ENCODE data around the gene HMX1. TPM values are rescaled to one million over a fixed set of nuclear protein-coding genes. Genes with fewer than 3 reads are reported as not detected.

The HMX1 gene
- total and polyA plus RNA-seq, 10 of the 15 experiments (the other 5 are each of a cell fraction or from before 2014, with no cell fraction given), result not detected

DNA sequence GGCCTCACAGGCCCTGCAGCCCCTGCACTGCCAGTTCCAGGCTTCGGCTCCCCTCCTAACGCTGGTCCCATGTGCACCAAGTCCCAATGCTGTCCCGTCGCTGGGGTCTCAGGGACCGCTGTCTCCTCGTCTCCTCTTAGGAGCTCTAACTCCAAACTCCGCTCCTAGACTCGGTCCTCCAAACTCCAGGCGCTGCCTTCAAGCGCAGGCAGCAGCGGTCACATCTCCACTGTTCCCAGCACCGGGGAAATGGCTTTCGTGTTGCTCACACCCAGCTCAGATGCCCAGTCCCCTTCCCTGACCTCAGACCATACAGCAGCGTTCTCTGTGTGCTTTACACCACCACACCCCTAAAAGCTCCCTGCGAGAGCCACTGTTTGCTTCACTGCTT is 19.6 kb upstream of the HMX1 start:
- Histone ChIP-seq H3K9ac (ENCODE audit: control insufficient read depth, insufficient read depth, low read length) (no peak overlapping the region), H3K36me3 (ENCODE audit: control insufficient read depth in 2 of 2, insufficient read depth in 2 of 2, low read length in 1 of 2) (no peaks in the 10 kb centered on the region), H3K9me3 (replicated peaks; ENCODE audit: control insufficient read depth, insufficient read depth, low read length) (no peaks in the 10 kb centered on the region; the same call in 2 of the 3 replicates), H3K4me3 (no peak overlapping the region), H2AFZ (ENCODE audit: control insufficient read depth, low read depth, low read length) (no peak overlapping the region), H3K27me3 (replicated peaks in 1 of 2; ENCODE audit: control insufficient read depth in 2 of 2, insufficient read depth in 2 of 2, low read length in 1 of 2) (peaks cover 0 to 4% of the 10 kb centered on the region in 2 experiments; a peak in 2 of 4 replicates), H3K4me1 (ENCODE audit: control insufficient read depth, insufficient read depth, low read length) (no peaks in the 10 kb centered on the region), H3K79me2 (ENCODE audit: control insufficient read depth, insufficient read depth, low read length) (no peaks in the 10 kb centered on the region), H3K4me2 (ENCODE audit: control insufficient read depth, insufficient read depth) (no peak overlapping the region), H3K27ac (ENCODE audit: control insufficient read depth, insufficient read depth) (no peak overlapping the region), H4K20me1 (ENCODE audit: control insufficient read depth, insufficient read depth) (no peaks in the 10 kb centered on the region)
- intact Hi-C loops (cut with micrococcal nuclease; ENCODE audit: unreplicated experiment) (no loop called here), in situ Hi-C loops (cut with MboI) (no loop called here)
- no peak for FAIRE-seq
- SMC1A ChIA-PET (ENCODE audit: uncharacterized antibody, unreplicated experiment), result no interaction called here
- CTCF ChIA-PET, result no interaction called here
- no peak for TF ChIP-seq ASH2L (IDR thresholded peaks at IDR 0.05; ENCODE audit: borderline replicate concordance, low read depth)
- TF ChIP-seq, protein P1, sequence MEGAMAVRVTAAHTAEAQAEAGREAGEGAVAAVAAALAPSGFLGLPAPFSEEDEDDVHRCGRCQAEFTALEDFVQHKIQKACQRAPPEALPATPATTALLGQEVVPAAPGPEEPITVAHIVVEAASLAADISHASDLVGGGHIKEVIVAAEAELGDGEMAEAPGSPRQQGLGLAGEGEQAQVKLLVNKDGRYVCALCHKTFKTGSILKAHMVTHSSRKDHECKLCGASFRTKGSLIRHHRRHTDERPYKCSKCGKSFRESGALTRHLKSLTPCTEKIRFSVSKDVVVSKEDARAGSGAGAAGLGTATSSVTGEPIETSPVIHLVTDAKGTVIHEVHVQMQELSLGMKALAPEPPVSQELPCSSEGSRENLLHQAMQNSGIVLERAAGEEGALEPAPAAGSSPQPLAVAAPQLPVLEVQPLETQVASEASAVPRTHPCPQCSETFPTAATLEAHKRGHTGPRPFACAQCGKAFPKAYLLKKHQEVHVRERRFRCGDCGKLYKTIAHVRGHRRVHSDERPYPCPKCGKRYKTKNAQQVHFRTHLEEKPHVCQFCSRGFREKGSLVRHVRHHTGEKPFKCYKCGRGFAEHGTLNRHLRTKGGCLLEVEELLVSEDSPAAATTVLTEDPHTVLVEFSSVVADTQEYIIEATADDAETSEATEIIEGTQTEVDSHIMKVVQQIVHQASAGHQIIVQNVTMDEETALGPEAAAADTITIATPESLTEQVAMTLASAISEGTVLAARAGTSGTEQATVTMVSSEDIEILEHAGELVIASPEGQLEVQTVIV (IDR thresholded peaks at IDR 0.05; ENCODE audit: borderline replicate concordance, partially characterized antibody), result no peak
- TF ChIP-seq, protein P2, sequence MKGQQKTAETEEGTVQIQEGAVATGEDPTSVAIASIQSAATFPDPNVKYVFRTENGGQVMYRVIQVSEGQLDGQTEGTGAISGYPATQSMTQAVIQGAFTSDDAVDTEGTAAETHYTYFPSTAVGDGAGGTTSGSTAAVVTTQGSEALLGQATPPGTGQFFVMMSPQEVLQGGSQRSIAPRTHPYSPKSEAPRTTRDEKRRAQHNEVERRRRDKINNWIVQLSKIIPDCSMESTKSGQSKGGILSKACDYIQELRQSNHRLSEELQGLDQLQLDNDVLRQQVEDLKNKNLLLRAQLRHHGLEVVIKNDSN (IDR thresholded peaks at IDR 0.05; ENCODE audit: borderline replicate concordance, extremely low read length, insufficient read depth, low read depth, low read length), result no peak
- TF ChIP-seq SRF (IDR thresholded peaks at IDR 0.05; ENCODE audit: low read depth in 2 of 2, low read length in 2 of 2), result no peak
- TF ChIP-seq MTA2 (IDR thresholded peaks at IDR 0.05; ENCODE audit: low read depth), result no peak
- TF ChIP-seq, protein P3, sequence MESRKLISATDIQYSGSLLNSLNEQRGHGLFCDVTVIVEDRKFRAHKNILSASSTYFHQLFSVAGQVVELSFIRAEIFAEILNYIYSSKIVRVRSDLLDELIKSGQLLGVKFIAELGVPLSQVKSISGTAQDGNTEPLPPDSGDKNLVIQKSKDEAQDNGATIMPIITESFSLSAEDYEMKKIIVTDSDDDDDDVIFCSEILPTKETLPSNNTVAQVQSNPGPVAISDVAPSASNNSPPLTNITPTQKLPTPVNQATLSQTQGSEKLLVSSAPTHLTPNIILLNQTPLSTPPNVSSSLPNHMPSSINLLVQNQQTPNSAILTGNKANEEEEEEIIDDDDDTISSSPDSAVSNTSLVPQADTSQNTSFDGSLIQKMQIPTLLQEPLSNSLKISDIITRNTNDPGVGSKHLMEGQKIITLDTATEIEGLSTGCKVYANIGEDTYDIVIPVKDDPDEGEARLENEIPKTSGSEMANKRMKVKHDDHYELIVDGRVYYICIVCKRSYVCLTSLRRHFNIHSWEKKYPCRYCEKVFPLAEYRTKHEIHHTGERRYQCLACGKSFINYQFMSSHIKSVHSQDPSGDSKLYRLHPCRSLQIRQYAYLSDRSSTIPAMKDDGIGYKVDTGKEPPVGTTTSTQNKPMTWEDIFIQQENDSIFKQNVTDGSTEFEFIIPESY (IDR thresholded peaks at IDR 0.05), result no peak
- TF ChIP-seq, protein P4, sequence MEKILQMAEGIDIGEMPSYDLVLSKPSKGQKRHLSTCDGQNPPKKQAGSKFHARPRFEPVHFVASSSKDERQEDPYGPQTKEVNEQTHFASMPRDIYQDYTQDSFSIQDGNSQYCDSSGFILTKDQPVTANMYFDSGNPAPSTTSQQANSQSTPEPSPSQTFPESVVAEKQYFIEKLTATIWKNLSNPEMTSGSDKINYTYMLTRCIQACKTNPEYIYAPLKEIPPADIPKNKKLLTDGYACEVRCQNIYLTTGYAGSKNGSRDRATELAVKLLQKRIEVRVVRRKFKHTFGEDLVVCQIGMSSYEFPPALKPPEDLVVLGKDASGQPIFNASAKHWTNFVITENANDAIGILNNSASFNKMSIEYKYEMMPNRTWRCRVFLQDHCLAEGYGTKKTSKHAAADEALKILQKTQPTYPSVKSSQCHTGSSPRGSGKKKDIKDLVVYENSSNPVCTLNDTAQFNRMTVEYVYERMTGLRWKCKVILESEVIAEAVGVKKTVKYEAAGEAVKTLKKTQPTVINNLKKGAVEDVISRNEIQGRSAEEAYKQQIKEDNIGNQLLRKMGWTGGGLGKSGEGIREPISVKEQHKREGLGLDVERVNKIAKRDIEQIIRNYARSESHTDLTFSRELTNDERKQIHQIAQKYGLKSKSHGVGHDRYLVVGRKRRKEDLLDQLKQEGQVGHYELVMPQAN (conservative IDR thresholded peaks at IDR 0.05), result no peak
- TF ChIP-seq, protein P5, sequence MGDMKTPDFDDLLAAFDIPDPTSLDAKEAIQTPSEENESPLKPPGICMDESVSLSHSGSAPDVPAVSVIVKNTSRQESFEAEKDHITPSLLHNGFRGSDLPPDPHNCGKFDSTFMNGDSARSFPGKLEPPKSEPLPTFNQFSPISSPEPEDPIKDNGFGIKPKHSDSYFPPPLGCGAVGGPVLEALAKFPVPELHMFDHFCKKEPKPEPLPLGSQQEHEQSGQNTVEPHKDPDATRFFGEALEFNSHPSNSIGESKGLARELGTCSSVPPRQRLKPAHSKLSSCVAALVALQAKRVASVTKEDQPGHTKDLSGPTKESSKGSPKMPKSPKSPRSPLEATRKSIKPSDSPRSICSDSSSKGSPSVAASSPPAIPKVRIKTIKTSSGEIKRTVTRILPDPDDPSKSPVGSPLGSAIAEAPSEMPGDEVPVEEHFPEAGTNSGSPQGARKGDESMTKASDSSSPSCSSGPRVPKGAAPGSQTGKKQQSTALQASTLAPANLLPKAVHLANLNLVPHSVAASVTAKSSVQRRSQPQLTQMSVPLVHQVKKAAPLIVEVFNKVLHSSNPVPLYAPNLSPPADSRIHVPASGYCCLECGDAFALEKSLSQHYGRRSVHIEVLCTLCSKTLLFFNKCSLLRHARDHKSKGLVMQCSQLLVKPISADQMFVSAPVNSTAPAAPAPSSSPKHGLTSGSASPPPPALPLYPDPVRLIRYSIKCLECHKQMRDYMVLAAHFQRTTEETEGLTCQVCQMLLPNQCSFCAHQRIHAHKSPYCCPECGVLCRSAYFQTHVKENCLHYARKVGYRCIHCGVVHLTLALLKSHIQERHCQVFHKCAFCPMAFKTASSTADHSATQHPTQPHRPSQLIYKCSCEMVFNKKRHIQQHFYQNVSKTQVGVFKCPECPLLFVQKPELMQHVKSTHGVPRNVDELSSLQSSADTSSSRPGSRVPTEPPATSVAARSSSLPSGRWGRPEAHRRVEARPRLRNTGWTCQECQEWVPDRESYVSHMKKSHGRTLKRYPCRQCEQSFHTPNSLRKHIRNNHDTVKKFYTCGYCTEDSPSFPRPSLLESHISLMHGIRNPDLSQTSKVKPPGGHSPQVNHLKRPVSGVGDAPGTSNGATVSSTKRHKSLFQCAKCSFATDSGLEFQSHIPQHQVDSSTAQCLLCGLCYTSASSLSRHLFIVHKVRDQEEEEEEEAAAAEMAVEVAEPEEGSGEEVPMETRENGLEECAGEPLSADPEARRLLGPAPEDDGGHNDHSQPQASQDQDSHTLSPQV (IDR thresholded peaks at IDR 0.05), result no peak
- no peak for TF ChIP-seq SP1 (IDR thresholded peaks at IDR 0.05; ENCODE audit: low read depth, low read length)
- no peak for TF ChIP-seq NFYB (IDR thresholded peaks at IDR 0.05; ENCODE audit: insufficient read depth, low read depth, low read length)
- ATAC-seq, result no peak
- RAD21 ChIA-PET (ENCODE audit: unreplicated experiment), result no interaction called here
- 44% methylated on average over 15 of the region's 15 CpGs for WGBS (ENCODE audit: insufficient coverage, insufficient replicate concordance, low lambda C conversion rate, missing lambda C conversion rate)
- DNase-seq (ENCODE audit: low read depth, low spot score), result no peak
- no TSS peak for BruUV-seq (replicated peaks)
- POLR2A ChIA-PET, result no interaction called here
